ENCODE results near the gene PCDHGA4. TPM values are rescaled to one million over a fixed set of nuclear protein-coding genes. Genes with fewer than 3 reads are reported as not detected.

The PCDHGA4 gene
- total RNA-seq, 6 experiments from 2014 or later, result 0.39 to 1.8 (median 0.73) TPM

GRCh38 chr5:141319699-141320098 is 35.1 kb upstream of the PCDHGA4 start:
- ATAC-seq (no peak), DNase-seq (no peak)
- TF ChIP-seq POLR2A (IDR thresholded peaks at IDR 0.05) (no peak), CTCF (IDR thresholded peaks at IDR 0.05) (no peak)
- intact Hi-C loops (cut with DNase I), result no loop called here
- Histone ChIP-seq H3K9me3 (peaks cover 9 to 35% (median 22%) of the 10 kb centered on the region in 4 donors), H3K4me3 (peak overlapping the region; percentile 68 to 72 (median 70)), H3K27me3 (no peaks in the 10 kb centered on the region), H3K36me3 (peaks cover 0 to 11% (median 0%) of the 10 kb centered on the region in 4 donors), H3K27ac (no peak overlapping the region), H3K4me1 (no peaks in the 10 kb centered on the region)
- 78% methylated on average over 5 of the region's 5 CpGs for WGBS (ENCODE audit: insufficient coverage, low coverage, low lambda C conversion rate, missing lambda C conversion rate)

- Histone ChIP-seq H3K27ac (peak within 1 kb of the TSS; percentile 84 to 90 (median 89)), H3K9me3 (peaks cover 9 to 35% (median 21%) of the 10 kb centered on the region in 4 donors), H3K4me3 (peak within 1 kb of the TSS; percentile 68 to 72 (median 70)), H3K36me3 (peaks cover 0 to 11% (median 0%) of the 10 kb centered on the region in 4 donors), H3K27me3 (no peaks in the 10 kb centered on the region), H3K4me1 (no peaks in the 10 kb centered on the region)
- under 1% methylated on average over 45 of the region's 67 CpGs for WGBS (ENCODE audit: insufficient coverage, low coverage, low lambda C conversion rate, missing lambda C conversion rate)
- ATAC-seq (peak; percentile 99), DNase-seq (peak; percentile 92 to 94 (median 93))
- TF ChIP-seq POLR2A (IDR thresholded peaks at IDR 0.05), result peak; percentile 91
- peak; percentile 71 to 89 (median 86) for TF ChIP-seq CTCF (IDR thresholded peaks at IDR 0.05)
- intact Hi-C loops (cut with DNase I), result no loop called here
Measured at GRCh38 chr5:141320225-141321169, 34.3 kb upstream of the PCDHGA4 start, which contains the start of gene TAF7. Gene TAF7 (minus strand): TSS chr5:141320784. CDS start chr5:141320044, 740 bp downstream.

- intact Hi-C loops (cut with DNase I), result no loop called here
- H3K36me3 ChIP-seq, result peaks cover 0 to 6% (median 0%) of the 10 kb centered on the region in 4 donors
- ATAC-seq, result no peak
- TF ChIP-seq POLR2A (IDR thresholded peaks at IDR 0.05) (no peak), CTCF (IDR thresholded peaks at IDR 0.05) (no peak)
- 91% methylated on average over 3 of the region's 3 CpGs for WGBS (ENCODE audit: insufficient coverage, low coverage, low lambda C conversion rate, missing lambda C conversion rate)
- H3K27ac ChIP-seq, result no peak overlapping the region
- no peaks in the 10 kb centered on the region for H3K4me1 ChIP-seq
- H3K27me3 ChIP-seq, result no peaks in the 10 kb centered on the region
- H3K9me3 ChIP-seq, result peaks cover 9 to 35% (median 20%) of the 10 kb centered on the region in 4 donors
- no peak overlapping the region for H3K4me3 ChIP-seq
- no peak for DNase-seq
Measured at GRCh38 chr5:141322261-141322660, 32.6 kb upstream of the PCDHGA4 start.

GRCh38 chr5:141326088-141326854 is 28.6 kb upstream of the PCDHGA4 start:
- H3K27ac ChIP-seq, result no peak overlapping the region
- H3K4me1 ChIP-seq, result no peaks in the 10 kb centered on the region
- ATAC-seq, result peak; percentile 39 to 58 (median 42)
- DNase-seq, result peak in 1 of 3 donors; percentile 39
- intact Hi-C loops (cut with DNase I), result no loop called here
- H3K27me3 ChIP-seq, result no peaks in the 10 kb centered on the region
- TF ChIP-seq CTCF (IDR thresholded peaks at IDR 0.05) (peak in 2 of 4 donors; percentile 4 to 29), POLR2A (IDR thresholded peaks at IDR 0.05) (no peak)
- peaks cover 0 to 15% (median 4%) of the 10 kb centered on the region in 4 donors for H3K9me3 ChIP-seq
- H3K36me3 ChIP-seq, result no peaks in the 10 kb centered on the region
- H3K4me3 ChIP-seq, result no peak overlapping the region
- WGBS (ENCODE audit: insufficient coverage, low coverage, low lambda C conversion rate, missing lambda C conversion rate), result 23% methylated on average over 27 of the region's 27 CpGs

All from right lobe of liver (tissue), 6 donors.